B cell (primary cell): ENCODE data around the gene NKD2. TPM values are rescaled to one million over a fixed set of nuclear protein-coding genes. Genes with fewer than 3 reads are reported as not detected.

Experiments
- ATAC-seq: fragments of 200-7000 bp; cut with Tn5 transposase; one replicate; pipeline ENCODE4 v1.10.0; 2021; ENCODE audit warnings: low read depth, mild to moderate bottlenecking, moderate number of reproducible peaks, moderate library complexity
- CTCF ChIA-PET: fragments of 350-600 bp; sonication (Branson Sonifier 250); formaldehyde crosslinking; loops from one replicate; lab custom pipeline; 2021; ENCODE audit warnings: antibody characterized with exemption, inconsistent platforms; lab: Charles Lee
- POLR2A ChIA-PET: fragments of 350-600 bp; sonication (Branson Sonifier 250); formaldehyde crosslinking; loops from one replicate; lab custom pipeline; 2021; ENCODE audit warnings: antibody characterized with exemption; lab: Charles Lee
- DNase-seq: peaks from one replicate; pipeline ENCODE4 v3.0.0; 2013
- H2AFZ ChIP-seq: 2 replicates; pipeline ENCODE4 v1.6.1; 2012; ENCODE audit warnings: mild to moderate bottlenecking, low read depth, low read length; ENCODE audit not compliant: insufficient read depth, poor library complexity, severe bottlenecking
- H3K27ac ChIP-seq, 2 donors: 1 replicate in 1 of 2; 2 replicates in 1 of 2; pipeline ENCODE4 v1.5.1; 2012 to 2013; ENCODE audit warnings: low read length in 2 of 2, mild to moderate bottlenecking in 2 of 2, moderate library complexity in 1 of 2
- H3K27me3 ChIP-seq, 4 experiments: fragments of 200-600 bp in 1 of 4; sonication (generic) in 1 of 4; replicated peaks in 1 of 4; 1 replicate in 2 of 4; 2 replicates in 2 of 4; pipeline versions ENCODE4 v1.6.1 to v1.7.0; 2013 to 2016; ENCODE audit warnings: low read length in 3 of 4, mild to moderate bottlenecking in 2 of 4, mixed read lengths in 1 of 4, moderate library complexity in 1 of 4; ENCODE audit not compliant: insufficient read depth in 4 of 4, control insufficient read depth in 3 of 4; ENCODE audit errors: control extremely low read depth in 1 of 4
- H3K36me3 ChIP-seq, 2 experiments: replicated peaks in 1 of 2; 1 replicate in 1 of 2; 2 replicates in 1 of 2; pipeline versions ENCODE4 v1.6.1 to v1.7.1; 2013; ENCODE audit warnings: low read length in 1 of 2; ENCODE audit not compliant: insufficient read depth in 2 of 2, control insufficient read depth in 1 of 2; ENCODE audit errors: control extremely low read depth in 1 of 2, extremely low read depth in 1 of 2
- H3K4me1 ChIP-seq, 2 donors: fragments of 200-600 bp in 1 of 2; sonication (generic) in 1 of 2; 1 replicate in 1 of 2; 2 replicates in 1 of 2; pipeline versions ENCODE4 v1.5.1 to v1.6.1; 2013 to 2017; ENCODE audit warnings: low read length in 2 of 2; ENCODE audit not compliant: control insufficient read depth in 2 of 2, insufficient read depth in 2 of 2
- H3K4me2 ChIP-seq: replicated peaks from 2 replicates; pipeline ENCODE3; 2012; ENCODE audit warnings: mild to moderate bottlenecking, low read depth, low read length; ENCODE audit not compliant: poor library complexity, severe bottlenecking
- H3K4me3 ChIP-seq, 5 experiments: fragments of 200-600 bp in 1 of 5; sonication (generic) in 1 of 5; 1 replicate in 3 of 5; 2 replicates in 2 of 5; pipeline versions ENCODE4 v1.5.1 to v1.7.0; 2011 to 2016; ENCODE audit warnings: low read length in 4 of 5, mild to moderate bottlenecking in 4 of 5, low read depth in 2 of 5, control low read depth in 1 of 5, moderate library complexity in 1 of 5; ENCODE audit not compliant: insufficient read depth in 1 of 5; ENCODE audit errors: control extremely low read depth in 1 of 5, extremely low read depth in 1 of 5
- H3K79me2 ChIP-seq: fragments of 200-600 bp; sonication (generic); one replicate; pipeline ENCODE4 v1.6.0; 2016; ENCODE audit warnings: low read length; ENCODE audit not compliant: control insufficient read depth, insufficient read depth
- H3K9ac ChIP-seq: fragments of 200-600 bp; sonication (generic); 2 replicates; pipeline ENCODE4 v1.6.1; 2017; ENCODE audit warnings: mild to moderate bottlenecking, low read length, moderate library complexity
- H3K9me3 ChIP-seq, 3 donors: one replicate each; pipeline versions ENCODE4 v1.6.1 to v1.7.1; 2013; ENCODE audit warnings: low read length in 2 of 3; ENCODE audit not compliant: control insufficient read depth in 2 of 3, insufficient read depth in 1 of 3; ENCODE audit errors: control extremely low read depth in 1 of 3
- H4K20me1 ChIP-seq: 2 replicates; pipeline ENCODE4 v1.6.0; 2012; ENCODE audit warnings: mild to moderate bottlenecking, low read length; ENCODE audit not compliant: insufficient read depth, control insufficient read depth, poor library complexity, severe bottlenecking
- H3K27ac Mint-ChIP-seq: one replicate; pipeline ENCODE4 v1.8.0; 2021; ENCODE audit warnings: mixed read lengths
- H3K27me3 Mint-ChIP-seq: one replicate; pipeline ENCODE4 v1.8.0; 2021; ENCODE audit warnings: mixed read lengths
- H3K4me1 Mint-ChIP-seq: one replicate; pipeline ENCODE4 v1.8.0; 2021; ENCODE audit warnings: mixed read lengths
- H3K4me3 Mint-ChIP-seq: one replicate; pipeline ENCODE4 v1.8.0; 2021; ENCODE audit warnings: mixed read lengths
- H3K9me3 Mint-ChIP-seq: one replicate; pipeline ENCODE4 v1.8.0; 2022; ENCODE audit warnings: mixed read lengths; ENCODE audit not compliant: insufficient read depth
- CTCF ChIP-seq: fragments of 200-600 bp; IDR thresholded peaks from one replicate; pipeline ENCODE4 v1.8.0; 2022; ENCODE audit warnings: antibody characterized with exemption, mild to moderate bottlenecking
- EZH2 ChIP-seq: IDR thresholded peaks from 2 replicates; pipeline ENCODE4 v1.6.1; 2012; ENCODE audit warnings: borderline replicate concordance, low read depth, mild to moderate bottlenecking, moderate library complexity, low read length; ENCODE audit not compliant: insufficient read depth, poor library complexity, severe bottlenecking
- WGBS: methylation state at CpG from one replicate; pipeline ENCODE4 v1.1.5; 2013; ENCODE audit warnings: missing lambda C conversion rate; ENCODE audit not compliant: insufficient coverage; 5-methylcytosine and 5-hydroxymethylcytosine counted together
- intact Hi-C: fragments of 100-400 bp; cut with micrococcal nuclease; formaldehyde crosslinking; loops from one replicate; pipeline ENCODE4 v1.10.0; 2022
- polyA plus RNA-seq: library from polyadenylated mRNA; depleted of rRNA; stranded (reverse); fragments of >200 nt; gene quantifications from 2 replicates; pipeline ENCODE4 v1.2.3, GENCODE V29; 2012
- total RNA-seq, 2 donors: library from RNA; stranded (reverse); fragments of 120-200 nt in 1 of 2; gene quantifications; 1 replicate in 1 of 2; 2 replicates in 1 of 2; pipeline versions ENCODE4 v1.2.3 to v1.2.4, GENCODE V29; 2013 to 2022

Gene NKD2
- total and polyA plus RNA-seq, 2 donors (not counting 1 experiment from before 2014, with no cell fraction given): 0.12 to 0.34 TPM

GRCh38 chr5:1033606-1034420 is 25.2 kb downstream of the NKD2 start:
- Histone ChIP-seq H3K9me3 (peaks cover 0 to 2% (median 0%) of the 10 kb centered on the region in 3 donors), H3K9ac (no peak overlapping the region), H3K79me2 (no peaks in the 10 kb centered on the region), H3K27ac (no peak overlapping the region), H3K36me3 (no peaks in the 10 kb centered on the region), H3K4me2 (no peak overlapping the region), H3K27me3 (peaks cover 0 to 22% (median under 1%) of the 10 kb centered on the region in 4 experiments), H4K20me1 (no peaks in the 10 kb centered on the region), H3K4me3 (no peak overlapping the region), H2AFZ (no peak overlapping the region), H3K4me1 (no peaks in the 10 kb centered on the region)
- ChIA-PET POLR2A (interaction anchor here (0.7 kb wide), 1 partner anchor 108 kb away, joined by 3 read pairs; no protein-coding TSS in a partner anchor), CTCF (no interaction called here)
- no peak for DNase-seq
- no peak for ATAC-seq
- no peaks in the 10 kb centered on the region for H3K9me3 Mint-ChIP-seq
- H3K27me3 Mint-ChIP-seq: peaks cover 6% of the 10 kb centered on the region
- intact Hi-C loops: no loop called here
- TF ChIP-seq EZH2 (no peak), CTCF (no peak)
- H3K4me1 Mint-ChIP-seq: no peaks in the 10 kb centered on the region
- 93% methylated on average over 29 of the region's 29 CpGs for WGBS
- no peak overlapping the region for H3K4me3 Mint-ChIP-seq
- H3K27ac Mint-ChIP-seq: no peak overlapping the region

- intact Hi-C loops: no loop called here
- H3K4me3 Mint-ChIP-seq: no peak overlapping the region
- TF ChIP-seq CTCF: no peak
- TF ChIP-seq EZH2: no peak
- Histone ChIP-seq H3K4me2 (no peak overlapping the region), H3K4me3 (no peak overlapping the region), H3K79me2 (no peaks in the 10 kb centered on the region), H3K27ac (no peak overlapping the region), H3K9ac (no peak overlapping the region), H2AFZ (no peak overlapping the region), H3K27me3 (peaks cover 0 to 22% (median under 1%) of the 10 kb centered on the region in 4 experiments), H3K9me3 (peaks cover 0 to 2% (median 0%) of the 10 kb centered on the region in 3 donors), H3K4me1 (no peaks in the 10 kb centered on the region), H3K36me3 (no peaks in the 10 kb centered on the region), H4K20me1 (no peaks in the 10 kb centered on the region)
- ChIA-PET POLR2A (interaction anchor here (0.7 kb wide), 1 partner anchor 107 kb away, joined by 3 read pairs; no protein-coding TSS in a partner anchor), CTCF (no interaction called here)
- H3K4me1 Mint-ChIP-seq: no peaks in the 10 kb centered on the region
- no peak for DNase-seq
- H3K27ac Mint-ChIP-seq: no peak overlapping the region
- no peaks in the 10 kb centered on the region for H3K9me3 Mint-ChIP-seq
- no peaks in the 10 kb centered on the region for H3K27me3 Mint-ChIP-seq
- WGBS: 92% methylated on average over 16 of the region's 17 CpGs
- ATAC-seq: no peak
Observed at GRCh38 chr5:1034421-1034905, 25.9 kb downstream of the NKD2 start.
